Stimulated activated CD4-positive, alpha-beta T cell treated with anti-CD3 and anti-CD28 coated beads, TNF-alpha, amount 100 ng/mL, for 24 hours (primary cell): ENCODE data around the gene PEX7.
"Not testable (repeated sequence)": the region's sequence is repeated elsewhere in the genome, so short reads cannot be mapped to it uniquely, and the experiment has no call there.

Experiments
- DNase-seq, 3 experiments: peaks; one replicate each; pipeline ENCODE4 v3.0.0-alpha.2; 2020; ENCODE audit warnings: low read depth in 3 of 3

Gene PEX7

GRCh38 chr6:136822376-136823127 is at the start of gene PEX7:
PEX7 (plus strand) TSS chr6:136822592; CDS start chr6:136822666, 74 bp downstream.
- peak; percentile 71 to 86 (median 79) for DNase-seq

GRCh38 chr6:136772685-136773472 is 49.5 kb upstream of the PEX7 start:
- DNase-seq: no peak

- DNase-seq: no peak
Measured at GRCh38 chr6:136773473-136773796, 49.0 kb upstream of the PEX7 start.

- no peak for DNase-seq
Measured at GRCh38 chr6:136774228-136775041, 48.0 kb upstream of the PEX7 start.

GRCh38 chr6:136775081-136775480 is 47.3 kb upstream of the PEX7 start:
- DNase-seq: no peak

- DNase-seq: no peak
Measured at GRCh38 chr6:136775548-136775947, 46.8 kb upstream of the PEX7 start.

- DNase-seq: no peak
Measured at GRCh38 chr6:136777651-136778050, 44.7 kb upstream of the PEX7 start.

- no peak for DNase-seq
Measured at GRCh38 chr6:136779682-136780081, 42.7 kb upstream of the PEX7 start.

GRCh38 chr6:136780972-136781371 is 41.4 kb upstream of the PEX7 start:
- DNase-seq: no peak

- DNase-seq: no peak
Measured at GRCh38 chr6:136782021-136782770, 40.2 kb upstream of the PEX7 start.

- DNase-seq: no peak
Measured at GRCh38 chr6:136783021-136783420, 39.4 kb upstream of the PEX7 start.

GRCh38 chr6:136783495-136784270 is 38.7 kb upstream of the PEX7 start:
- DNase-seq: no peak

GRCh38 chr6:136784271-136784664 is 38.1 kb upstream of the PEX7 start:
- DNase-seq: no peak

- DNase-seq: peak in 1 of 3 experiments; percentile 35
Measured at GRCh38 chr6:136784910-136785746, 37.3 kb upstream of the PEX7 start.

- no peak for DNase-seq
Measured at GRCh38 chr6:136786658-136787057, 35.7 kb upstream of the PEX7 start.

- DNase-seq: no peak
Measured at GRCh38 chr6:136787726-136788068, 34.7 kb upstream of the PEX7 start.

- no peak for DNase-seq
Measured at GRCh38 chr6:136788069-136788902, 34.1 kb upstream of the PEX7 start.

- DNase-seq: not testable (repeated sequence)
Measured at GRCh38 chr6:136789440-136789839, 33.0 kb upstream of the PEX7 start.
